Adrenal gland (tissue), 12 donors: Measurements from ENCODE around the gene ZNF506. TPM values are rescaled to one million over a fixed set of nuclear protein-coding genes. Genes with fewer than 3 reads are reported as not detected.
"Not testable (repeated sequence)": the region's sequence is repeated elsewhere in the genome, so short reads cannot be mapped to it uniquely, and the experiment has no call there.

Source experiments
- DNase-seq, 7 donors: peaks; one replicate each; pipeline ENCODE4 v3.0.0-alpha.2; 2019 to 2020
- H3K27ac ChIP-seq, 5 donors: fragments of 200-600 bp; sonication (generic) in 4 of 5; 1 replicate in 3 of 5; 2 replicates in 2 of 5; pipeline versions ENCODE4 v1.5.1 to v1.8.0; 2016 to 2020; ENCODE audit warnings: mild to moderate bottlenecking in 1 of 5
- H3K27me3 ChIP-seq: fragments of 200-600 bp; 2 replicates; pipeline ENCODE4 v1.8.0; 2021
- H3K36me3 ChIP-seq, 2 donors: fragments of 200-600 bp; replicated peaks in 1 of 2; 1 replicate in 1 of 2; 2 replicates in 1 of 2; pipeline versions ENCODE4 v1.5.1 to v1.8.0; 2018 to 2022
- H3K4me1 ChIP-seq, 2 donors: fragments of 200-600 bp; replicated peaks in 1 of 2; 1 replicate in 1 of 2; 2 replicates in 1 of 2; pipeline versions ENCODE4 v1.5.1 to v1.8.0; 2018 to 2021
- H3K4me3 ChIP-seq, 4 donors: fragments of 200-600 bp; sonication (generic) in 3 of 4; one replicate each; pipeline ENCODE4 v1.5.1; 2016 to 2018
- H3K9me3 ChIP-seq, 3 donors: fragments of 200-600 bp; sonication (generic) in 1 of 3; replicated peaks in 1 of 3; 1 replicate in 2 of 3; 2 replicates in 1 of 3; pipeline versions ENCODE4 v1.5.1 to v1.8.0; 2016 to 2021
- POLR2A ChIP-seq, 2 donors: fragments of 450-650 bp; IDR thresholded peaks; one replicate each; pipeline ENCODE4 v1.6.1; 2017; ENCODE audit warnings: antibody characterized with exemption in 2 of 2, mild to moderate bottlenecking in 2 of 2, moderate library complexity in 1 of 2
- WGBS, 4 donors: extraction: QIAGEN DNeasy Blood & Tissue Kit in 2 of 4; methylation state at CpG; one replicate each; pipeline versions ENCODE4 v1.1.5 to v1.1.7; 2013 to 2017; 5-methylcytosine and 5-hydroxymethylcytosine counted together
- intact Hi-C, 2 donors: fragments of 100-400 bp; cut with DNase I; formaldehyde crosslinking; loops; one replicate each; pipeline versions ENCODE4 v1.14.1 to v1.15.0; 2022 to 2023
- polyA plus RNA-seq, 3 donors: library from polyadenylated mRNA; stranded (reverse); fragments of 200-250 nt in 2 of 3; fragments of 350-450 nt in 1 of 3; fragmentation: Illumina TruSeq in 1 of 3; extraction: RNeasy Lipid Tissue Mini Kit (QIAGEN cat#74804) in 1 of 3; gene quantifications; one replicate each; pipeline ENCODE4 v1.2.3, GENCODE V29; 2013 to 2014
- total RNA-seq, 9 donors: library from RNA; depleted of rRNA in 4 of 9; stranded (reverse); fragments of >200 nt in 4 of 9; fragments of 120-200 nt in 1 of 9; fragmentation: NEBNext Ultra II Directional in 1 of 9; extraction: Animal tissue kit (Norgen Biotek cat#: 25700) in 1 of 9; gene quantifications; one replicate each; pipeline versions ENCODE4 v1.1.0 to v1.2.4, GENCODE V29; 2013 to 2023
- TF ChIP-seq, protein P1 (sequence below), 6 experiments: fragments of 450-650 bp in 4 of 6; fragments of 200-600 bp in 2 of 6; sonication (generic) in 1 of 6; IDR thresholded peaks; 1 replicate in 5 of 6; 2 replicates in 1 of 6; pipeline versions ENCODE4 v1.5.1 to v1.8.0; 2016 to 2021; ENCODE audit warnings: antibody characterized with exemption in 6 of 6, mild to moderate bottlenecking in 2 of 6, moderate library complexity in 1 of 6
- donor health status: healthy with polysubstance abuse.
- donor health status: Bipolar disorder and iron deficiency.
- donor health status: DM: yes; HTN: yes; CAD: no.
- donor health status: DM: no; HTN: no; CAD: no.
- donor health status: DM: no; HTN: no; CAD: no.
- donor health status: DM: yes; HTN: yes; CAD: no.

ZNF506 gene
- total and polyA plus RNA-seq, 12 donors: 4.7 to 38.6 (median 21.2) TPM

DNA sequence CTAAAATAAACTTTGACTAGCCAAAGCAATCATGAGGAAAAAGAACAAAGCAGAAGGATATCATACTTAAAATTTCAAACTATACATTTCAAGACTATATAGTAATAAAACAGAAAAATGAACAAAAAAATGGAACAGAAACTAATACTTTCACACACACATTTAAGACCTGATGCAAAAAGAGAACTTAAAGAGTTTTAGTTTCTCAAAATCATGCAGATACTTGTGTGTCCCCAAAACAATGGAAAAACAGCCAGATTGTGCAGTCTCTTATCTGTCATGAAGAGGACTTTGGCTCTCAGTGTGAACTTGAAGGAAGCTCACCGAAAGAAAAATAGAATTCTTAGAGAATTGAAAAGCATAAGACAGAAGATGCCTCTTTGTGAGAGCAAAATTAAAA is 16.1 kb downstream of the ZNF506 start:
- DNase-seq: no peak
- TF ChIP-seq, protein P1, sequence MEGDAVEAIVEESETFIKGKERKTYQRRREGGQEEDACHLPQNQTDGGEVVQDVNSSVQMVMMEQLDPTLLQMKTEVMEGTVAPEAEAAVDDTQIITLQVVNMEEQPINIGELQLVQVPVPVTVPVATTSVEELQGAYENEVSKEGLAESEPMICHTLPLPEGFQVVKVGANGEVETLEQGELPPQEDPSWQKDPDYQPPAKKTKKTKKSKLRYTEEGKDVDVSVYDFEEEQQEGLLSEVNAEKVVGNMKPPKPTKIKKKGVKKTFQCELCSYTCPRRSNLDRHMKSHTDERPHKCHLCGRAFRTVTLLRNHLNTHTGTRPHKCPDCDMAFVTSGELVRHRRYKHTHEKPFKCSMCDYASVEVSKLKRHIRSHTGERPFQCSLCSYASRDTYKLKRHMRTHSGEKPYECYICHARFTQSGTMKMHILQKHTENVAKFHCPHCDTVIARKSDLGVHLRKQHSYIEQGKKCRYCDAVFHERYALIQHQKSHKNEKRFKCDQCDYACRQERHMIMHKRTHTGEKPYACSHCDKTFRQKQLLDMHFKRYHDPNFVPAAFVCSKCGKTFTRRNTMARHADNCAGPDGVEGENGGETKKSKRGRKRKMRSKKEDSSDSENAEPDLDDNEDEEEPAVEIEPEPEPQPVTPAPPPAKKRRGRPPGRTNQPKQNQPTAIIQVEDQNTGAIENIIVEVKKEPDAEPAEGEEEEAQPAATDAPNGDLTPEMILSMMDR (IDR thresholded peaks at IDR 0.05): no peak
- TF ChIP-seq POLR2A (IDR thresholded peaks at IDR 0.05): no peak
- H3K4me1 ChIP-seq: no peaks in the 10 kb centered on the region
- intact Hi-C loops: no loop called here
- H3K4me3 ChIP-seq: no peak overlapping the region
- H3K27me3 ChIP-seq: no peaks in the 10 kb centered on the region
- H3K27ac ChIP-seq: no peak overlapping the region
- peaks cover 0 to 10% (median 0%) of the 10 kb centered on the region in 3 donors for H3K9me3 ChIP-seq
- peaks cover 0 to 14% of the 10 kb centered on the region in 2 donors for H3K36me3 ChIP-seq
- WGBS, 4 donors: 82 to 96% (median 84%) methylated on average over 1 of the region's 1 CpG

DNA sequence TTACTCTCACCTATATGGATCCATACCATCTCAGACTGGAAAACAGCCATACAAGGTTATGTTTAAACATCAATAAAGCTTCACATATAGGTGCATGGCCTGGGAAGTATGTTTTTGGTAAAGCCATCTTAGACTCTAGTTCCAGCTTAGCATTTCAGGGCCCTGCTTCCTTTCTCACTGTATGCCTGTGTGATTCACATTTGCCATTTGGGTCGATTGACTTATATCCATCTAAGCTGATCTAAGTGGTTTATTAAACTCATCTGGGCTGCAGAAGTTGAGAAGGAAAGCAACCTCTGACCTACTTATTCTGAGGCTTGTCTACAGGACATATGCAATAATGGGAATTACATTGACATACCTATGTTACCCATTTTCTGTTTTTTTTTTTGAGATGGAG is 33.5 kb downstream of the ZNF506 start:
- intact Hi-C loops: no loop called here
- Histone ChIP-seq H3K27ac (no peak overlapping the region), H3K4me1 (no peaks in the 10 kb centered on the region), H3K4me3 (no peak overlapping the region), H3K9me3 (peaks cover 0 to 6% (median 0%) of the 10 kb centered on the region in 3 donors), H3K27me3 (no peaks in the 10 kb centered on the region), H3K36me3 (peaks cover 0 to 32% of the 10 kb centered on the region in 2 donors)
- no peak for DNase-seq
- no peak for TF ChIP-seq POLR2A (IDR thresholded peaks at IDR 0.05)
- TF ChIP-seq, protein P1 (IDR thresholded peaks at IDR 0.05): no peak
- WGBS, 4 donors: 85 to 94% (median 88%) methylated on average over 1 of the region's 1 CpG

DNA sequence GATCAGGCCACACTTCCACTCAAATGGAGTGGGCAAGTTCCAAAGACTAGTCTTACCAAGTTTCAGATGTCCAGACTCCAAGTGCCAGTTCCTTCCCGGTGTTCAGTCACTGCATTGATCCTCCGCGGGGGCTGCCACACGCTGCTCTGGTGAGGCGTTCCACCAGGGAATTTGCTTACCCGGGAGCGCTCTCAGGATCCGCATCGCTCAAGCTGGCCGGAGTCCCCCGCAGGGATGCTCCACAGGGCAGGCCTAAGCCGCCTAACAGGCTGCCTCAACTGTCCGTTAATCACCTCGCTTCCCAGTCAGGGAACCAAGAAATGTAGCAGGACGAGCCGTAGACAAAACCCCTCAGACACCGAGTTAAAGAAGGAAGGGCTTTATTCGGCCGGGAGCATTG is 36.1 kb downstream of the ZNF506 start:
- DNase-seq, H3K4me3 ChIP-seq, H3K27me3 ChIP-seq, H3K9me3 ChIP-seq, intact Hi-C loops, H3K4me1 ChIP-seq, H3K27ac ChIP-seq: not testable (repeated sequence)
- 97 to 99% (median 98%) methylated on average over 19 of the region's 19 CpGs for WGBS, 4 donors
- H3K36me3 ChIP-seq: peaks cover 0 to 16% of the 10 kb centered on the region in 2 donors

DNA sequence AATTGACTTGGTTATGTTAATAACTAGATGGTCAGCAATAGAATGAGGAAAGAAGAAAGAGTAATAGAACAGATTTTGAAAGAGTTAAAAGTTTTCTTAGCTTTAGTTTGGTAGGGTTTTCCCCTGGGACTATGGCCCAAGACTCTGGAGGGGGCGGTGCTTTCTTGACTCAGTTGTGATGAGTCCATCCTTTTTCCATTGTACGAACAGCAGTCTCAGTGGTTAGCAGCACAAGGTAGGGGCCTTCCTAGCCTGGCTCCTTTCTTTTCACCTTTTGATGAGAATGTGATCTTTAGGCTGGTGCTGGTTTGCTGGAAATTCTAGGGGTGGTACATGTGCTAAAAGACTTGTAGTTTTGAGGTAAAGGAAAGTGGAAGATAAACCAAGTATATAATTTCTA is 38.8 kb downstream of the ZNF506 start:
- intact Hi-C loops: no loop called here
- 86 to 92% (median 89%) methylated on average over 2 of the region's 2 CpGs for WGBS, 4 donors

DNA sequence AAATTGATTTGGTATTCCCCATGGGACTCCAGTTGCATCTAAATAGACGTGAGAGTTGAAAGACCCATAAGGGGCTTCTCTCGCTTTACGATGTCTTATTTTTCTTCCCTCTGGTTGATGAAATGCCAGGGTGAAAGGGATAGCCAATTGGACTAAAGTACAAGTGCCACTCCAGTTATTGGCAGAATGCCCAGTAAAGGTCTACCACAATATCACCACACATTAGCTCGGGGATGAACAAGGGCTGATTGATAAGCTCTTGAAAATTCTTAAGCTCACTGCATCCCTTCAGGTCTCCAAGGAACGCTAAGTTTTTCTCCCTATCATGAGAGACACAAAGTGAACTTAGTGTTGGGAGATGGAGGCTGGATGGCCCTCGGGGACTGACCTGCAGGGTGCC is 39.8 kb downstream of the ZNF506 start:
- H3K4me3 ChIP-seq, intact Hi-C loops, DNase-seq, H3K27ac ChIP-seq, H3K36me3 ChIP-seq, H3K27me3 ChIP-seq, H3K4me1 ChIP-seq, H3K9me3 ChIP-seq: not testable (repeated sequence)
- 85 to 94% (median 86%) methylated on average over 6 of the region's 6 CpGs for WGBS, 4 donors

More for the DNA sequence above, 38.8 kb downstream of the ZNF506 start:
- no peaks in the 10 kb centered on the region for H3K4me1 ChIP-seq
- TF ChIP-seq POLR2A (IDR thresholded peaks at IDR 0.05): no peak
- TF ChIP-seq, protein P1 (IDR thresholded peaks at IDR 0.05): no peak
- H3K27me3 ChIP-seq: no peaks in the 10 kb centered on the region
- no peak overlapping the region for H3K4me3 ChIP-seq
- DNase-seq: no peak
- no peak overlapping the region for H3K27ac ChIP-seq
- no peaks in the 10 kb centered on the region for H3K36me3 ChIP-seq
- H3K9me3 ChIP-seq: no peaks in the 10 kb centered on the region
